BE2C (cell line): ENCODE data around the gene MED15. TPM values are rescaled to one million over a fixed set of nuclear protein-coding genes. Genes with fewer than 3 reads are reported as not detected.

Experiments
- DNase-seq: peaks from one replicate; pipeline ENCODE4 v3.0.0-alpha.2; 2020
- H3K27me3 ChIP-seq: fragments of 250-450 bp; sonication (Bioruptor Pico); 2 replicates; pipeline ENCODE4 v1.5.1; 2020; ENCODE audit warnings: mild to moderate bottlenecking
- H3K36me3 ChIP-seq: fragments of 250-450 bp; sonication (Bioruptor Pico); 2 replicates; pipeline ENCODE4 v1.5.1; 2020; ENCODE audit warnings: mild to moderate bottlenecking
- H3K4me1 ChIP-seq: fragments of 250-450 bp; sonication (Bioruptor Pico); 2 replicates; pipeline ENCODE4 v1.5.1; 2020
- H3K4me3 ChIP-seq: 2 replicates; pipeline ENCODE4 v1.5.1; 2011; ENCODE audit warnings: low read depth, low read length
- H3K9me3 ChIP-seq: fragments of 250-450 bp; sonication (Bioruptor Pico); 2 replicates; pipeline ENCODE4 v1.5.1; 2020
- CTCF ChIP-seq: IDR thresholded peaks from 2 replicates; pipeline ENCODE4 v1.5.1; 2012; ENCODE audit warnings: mild to moderate bottlenecking, low read depth, low read length
- polyA plus RNA-seq: library from polyadenylated mRNA; unstranded; fragments of >200 nt; gene quantifications from one replicate; pipeline ENCODE4 v1.2.1, GENCODE V29; 2012; ENCODE audit warnings: low read depth, missing spikeins; ENCODE audit not compliant: insufficient read length, insufficient read depth

MED15 gene
- polyA plus RNA-seq = 133 TPM

GRCh38 chr22:20507253-20508066 lies at the start of gene MED15:
MED15 (plus strand) TSS chr22:20507610; CDS start chr22:20507679, 69 bp downstream.
- Histone ChIP-seq H3K4me3 (peak within 1 kb of the TSS; percentile 100), H3K27me3 (no peaks in the 10 kb centered on the region), H3K9me3 (no peaks in the 10 kb centered on the region), H3K4me1 (peaks cover 12% of the 10 kb centered on the region), H3K36me3 (peaks cover 2% of the 10 kb centered on the region; the same call in 1 of the 2 replicates)
- peak; percentile 95 for DNase-seq
- TF ChIP-seq CTCF = no peak

GRCh38 chr22:20458530-20459151 lies 48.8 kb upstream of the MED15 start:
- peaks cover 13% of the 10 kb centered on the region for H3K36me3 ChIP-seq
- DNase-seq = no peak
- H3K27me3 ChIP-seq = no peaks in the 10 kb centered on the region
- no peaks in the 10 kb centered on the region for H3K9me3 ChIP-seq
- H3K4me3 ChIP-seq = no peak overlapping the region
- TF ChIP-seq CTCF = no peak
- H3K4me1 ChIP-seq = no peaks in the 10 kb centered on the region

- no peak for DNase-seq
Observed at GRCh38 chr22:20459152-20459542, 48.3 kb upstream of the MED15 start.

GRCh38 chr22:20459862-20460261 lies 47.5 kb upstream of the MED15 start:
- Histone ChIP-seq H3K4me3 (no peak overlapping the region), H3K9me3 (no peaks in the 10 kb centered on the region), H3K4me1 (no peaks in the 10 kb centered on the region), H3K36me3 (peaks cover 13% of the 10 kb centered on the region), H3K27me3 (no peaks in the 10 kb centered on the region)
- no peak for TF ChIP-seq CTCF
- no peak for DNase-seq

More at GRCh38 chr22:20459152-20459542, 48.3 kb upstream of the MED15 start:
- Histone ChIP-seq H3K9me3 (no peaks in the 10 kb centered on the region), H3K4me3 (no peak overlapping the region), H3K4me1 (no peaks in the 10 kb centered on the region), H3K27me3 (no peaks in the 10 kb centered on the region), H3K36me3 (peaks cover 13% of the 10 kb centered on the region)
- TF ChIP-seq CTCF = no peak

GRCh38 chr22:20463324-20464095 lies 43.9 kb upstream of the MED15 start:
- peaks cover 7% of the 10 kb centered on the region for H3K36me3 ChIP-seq
- H3K4me3 ChIP-seq = no peak overlapping the region
- H3K4me1 ChIP-seq = no peaks in the 10 kb centered on the region
- DNase-seq = no peak
- no peak for TF ChIP-seq CTCF
- no peaks in the 10 kb centered on the region for H3K9me3 ChIP-seq
- H3K27me3 ChIP-seq = no peaks in the 10 kb centered on the region
